ENCODE results near the gene CDH18.

DNA sequence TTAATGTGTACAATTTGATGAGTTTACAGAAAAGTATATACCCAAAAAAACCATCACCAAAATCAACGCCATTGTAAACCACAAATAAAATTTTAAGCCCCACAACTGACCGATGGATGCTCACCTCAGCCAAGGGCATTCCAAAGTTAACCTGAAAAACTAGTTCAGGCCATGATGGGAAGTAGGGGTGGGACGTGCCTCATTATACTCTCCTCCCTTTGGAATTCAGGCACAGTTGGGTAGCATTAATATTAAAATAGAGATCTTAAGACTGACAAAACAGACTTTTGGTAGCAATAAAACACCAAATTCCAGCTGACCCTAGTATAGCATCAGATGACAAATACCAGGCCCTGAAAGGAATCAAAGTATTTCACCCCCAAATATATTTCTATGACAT lies 129.0 kb downstream of the CDH18 start:
- TF ChIP-seq, protein P1, sequence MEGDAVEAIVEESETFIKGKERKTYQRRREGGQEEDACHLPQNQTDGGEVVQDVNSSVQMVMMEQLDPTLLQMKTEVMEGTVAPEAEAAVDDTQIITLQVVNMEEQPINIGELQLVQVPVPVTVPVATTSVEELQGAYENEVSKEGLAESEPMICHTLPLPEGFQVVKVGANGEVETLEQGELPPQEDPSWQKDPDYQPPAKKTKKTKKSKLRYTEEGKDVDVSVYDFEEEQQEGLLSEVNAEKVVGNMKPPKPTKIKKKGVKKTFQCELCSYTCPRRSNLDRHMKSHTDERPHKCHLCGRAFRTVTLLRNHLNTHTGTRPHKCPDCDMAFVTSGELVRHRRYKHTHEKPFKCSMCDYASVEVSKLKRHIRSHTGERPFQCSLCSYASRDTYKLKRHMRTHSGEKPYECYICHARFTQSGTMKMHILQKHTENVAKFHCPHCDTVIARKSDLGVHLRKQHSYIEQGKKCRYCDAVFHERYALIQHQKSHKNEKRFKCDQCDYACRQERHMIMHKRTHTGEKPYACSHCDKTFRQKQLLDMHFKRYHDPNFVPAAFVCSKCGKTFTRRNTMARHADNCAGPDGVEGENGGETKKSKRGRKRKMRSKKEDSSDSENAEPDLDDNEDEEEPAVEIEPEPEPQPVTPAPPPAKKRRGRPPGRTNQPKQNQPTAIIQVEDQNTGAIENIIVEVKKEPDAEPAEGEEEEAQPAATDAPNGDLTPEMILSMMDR (IDR thresholded peaks at IDR 0.05): no peak
- TF ChIP-seq POLR2A (IDR thresholded peaks at IDR 0.05): no peak

All from body of pancreas (tissue), 4 donors.